ENCODE measurements around the gene UROC1.

DNA sequence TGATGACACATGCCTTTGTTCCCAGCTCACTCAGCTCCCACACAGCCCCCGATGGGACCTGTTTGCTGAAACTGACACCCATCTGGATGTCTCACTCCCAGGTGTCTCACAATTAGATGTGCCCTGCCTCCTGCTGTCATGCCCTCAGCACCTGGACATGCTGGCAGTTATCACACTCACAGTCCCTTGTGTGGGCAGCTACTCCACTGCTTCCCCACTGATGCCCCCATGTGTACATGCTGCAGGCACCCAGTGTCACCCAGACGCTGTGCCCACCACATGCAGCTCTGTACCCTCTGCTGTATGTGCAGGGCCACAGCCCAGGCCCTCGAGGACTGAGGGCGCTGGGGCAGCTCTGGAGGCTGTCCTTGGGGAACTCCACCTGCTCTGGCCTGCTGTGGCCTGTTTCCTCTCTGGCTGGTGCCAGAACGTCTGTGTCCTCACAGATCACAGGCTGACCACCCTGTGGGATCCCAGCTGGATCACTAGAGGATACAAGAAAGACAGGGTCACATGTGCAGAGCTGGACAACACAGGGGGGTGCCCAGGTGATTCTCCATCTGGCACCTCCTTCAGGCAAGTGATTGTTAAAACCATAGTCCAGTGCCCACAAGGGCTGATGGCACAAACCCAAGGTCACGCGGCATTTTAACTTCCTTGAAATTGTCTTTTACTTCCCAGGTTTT, 27.2 kb upstream of the UROC1 start:
- TF ChIP-seq EP300 (IDR thresholded peaks at IDR 0.05): no peak
- TF ChIP-seq POLR2A (IDR thresholded peaks at IDR 0.05): no peak
- no peak for TF ChIP-seq CTCF (IDR thresholded peaks at IDR 0.05)
- TF ChIP-seq POLR2AphosphoS5 (IDR thresholded peaks at IDR 0.05): no peak

All from stomach (tissue), 4 donors.